HT1080 (cell line): ENCODE measurements around the gene U2AF2. TPM values are rescaled to one million over a fixed set of nuclear protein-coding genes. Genes with fewer than 3 reads are reported as not detected.

ENCODE experiments used
- DNase-seq: peaks from one replicate; pipeline ENCODE4 v3.0.0-alpha.2; 2015; ENCODE audit warnings: low read depth
- polyA plus RNA-seq, 2 experiments: library from polyadenylated mRNA; depleted of rRNA; stranded (reverse); fragments of >200 nt; gene quantifications; 2 replicates each; pipeline ENCODE4 v1.2.3, GENCODE V29; 2015
- total RNA-seq: library from RNA; depleted of rRNA; stranded (reverse); fragments of >200 nt; shearing (Covaris generic); gene quantifications from 2 replicates; pipeline ENCODE4 v1.2.3, GENCODE V29; 2014; rRNA removed

The U2AF2 gene
- total RNA-seq: 334 and 352 TPM in 2 replicates
- polyA plus RNA-seq (2015; cell fraction: cytosol; rRNA removed): 178 and 210 TPM in 2 replicates
- polyA plus RNA-seq (2015; cell fraction: nucleus; rRNA removed): 279 and 285 TPM in 2 replicates

- DNase-seq: peak; percentile 92
Measured at GRCh38 chr19:55654868-55655647, at the start of gene U2AF2. Gene U2AF2, plus strand, starts transcription at chr19:55655035. Its CDS starts 70 bp downstream, at chr19:55655105.

GRCh38 chr19:55605207-55605636, 49.6 kb upstream of the U2AF2 start:
- DNase-seq: peak; percentile 99

GRCh38 chr19:55605637-55606470, 49.0 kb upstream of the U2AF2 start, which contains the start of gene ZNF865:
Gene ZNF865, plus strand, starts transcription at chr19:55605647. Its CDS starts 7,972 bp downstream, at chr19:55613619.
- DNase-seq: peak; percentile 85

GRCh38 chr19:55606471-55606787, 48.4 kb upstream of the U2AF2 start:
- DNase-seq: no peak

- DNase-seq: no peak
Measured at GRCh38 chr19:55606817-55607216, 48.0 kb upstream of the U2AF2 start.

- DNase-seq: no peak
Measured at GRCh38 chr19:55609326-55609725, 45.5 kb upstream of the U2AF2 start.

- no peak for DNase-seq
Measured at GRCh38 chr19:55611300-55611982, 43.4 kb upstream of the U2AF2 start.

GRCh38 chr19:55611983-55612645, 42.7 kb upstream of the U2AF2 start:
- no peak for DNase-seq

GRCh38 chr19:55613396-55613795, 41.4 kb upstream of the U2AF2 start:
- DNase-seq: no peak

- no peak for DNase-seq
Measured at GRCh38 chr19:55613930-55614710, 40.7 kb upstream of the U2AF2 start.

GRCh38 chr19:55614711-55615542, 39.9 kb upstream of the U2AF2 start:
- no peak for DNase-seq

GRCh38 chr19:55615543-55616394, 39.1 kb upstream of the U2AF2 start:
- DNase-seq: no peak

GRCh38 chr19:55616395-55616875, 38.4 kb upstream of the U2AF2 start:
- DNase-seq: no peak

GRCh38 chr19:55617426-55617825, 37.4 kb upstream of the U2AF2 start:
- peak; percentile 37 for DNase-seq

- no peak for DNase-seq
Measured at GRCh38 chr19:55618426-55618825, 36.4 kb upstream of the U2AF2 start.

- DNase-seq: no peak
Measured at GRCh38 chr19:55619286-55619685, 35.5 kb upstream of the U2AF2 start.

- DNase-seq: no peak
Measured at GRCh38 chr19:55620410-55621204, 34.2 kb upstream of the U2AF2 start.
